B cell (primary cell): ENCODE measurements around the gene ADARB2. TPM values are rescaled to one million over a fixed set of nuclear protein-coding genes. Genes with fewer than 3 reads are reported as not detected.

Source experiments
- ATAC-seq: fragments of 200-7000 bp; cut with Tn5 transposase; one replicate; pipeline ENCODE4 v1.10.0; 2021; ENCODE audit warnings: low read depth, mild to moderate bottlenecking, moderate number of reproducible peaks, moderate library complexity
- CTCF ChIA-PET: fragments of 350-600 bp; sonication (Branson Sonifier 250); formaldehyde crosslinking; loops from one replicate; lab custom pipeline; 2021; ENCODE audit warnings: antibody characterized with exemption, inconsistent platforms; lab: Charles Lee
- POLR2A ChIA-PET: fragments of 350-600 bp; sonication (Branson Sonifier 250); formaldehyde crosslinking; loops from one replicate; lab custom pipeline; 2021; ENCODE audit warnings: antibody characterized with exemption; lab: Charles Lee
- DNase-seq: peaks from one replicate; pipeline ENCODE4 v3.0.0; 2013
- H2AFZ ChIP-seq: 2 replicates; pipeline ENCODE4 v1.6.1; 2012; ENCODE audit warnings: mild to moderate bottlenecking, low read depth, low read length; ENCODE audit not compliant: insufficient read depth, poor library complexity, severe bottlenecking
- H3K27ac ChIP-seq, 2 donors: 1 replicate in 1 of 2; 2 replicates in 1 of 2; pipeline ENCODE4 v1.5.1; 2012 to 2013; ENCODE audit warnings: low read length in 2 of 2, mild to moderate bottlenecking in 2 of 2, moderate library complexity in 1 of 2
- H3K27me3 ChIP-seq, 4 experiments: fragments of 200-600 bp in 1 of 4; sonication (generic) in 1 of 4; replicated peaks in 1 of 4; 1 replicate in 2 of 4; 2 replicates in 2 of 4; pipeline versions ENCODE4 v1.6.1 to v1.7.0; 2013 to 2016; ENCODE audit warnings: low read length in 3 of 4, mild to moderate bottlenecking in 2 of 4, mixed read lengths in 1 of 4, moderate library complexity in 1 of 4; ENCODE audit not compliant: insufficient read depth in 4 of 4, control insufficient read depth in 3 of 4; ENCODE audit errors: control extremely low read depth in 1 of 4
- H3K36me3 ChIP-seq, 2 experiments: replicated peaks in 1 of 2; 1 replicate in 1 of 2; 2 replicates in 1 of 2; pipeline versions ENCODE4 v1.6.1 to v1.7.1; 2013; ENCODE audit warnings: low read length in 1 of 2; ENCODE audit not compliant: insufficient read depth in 2 of 2, control insufficient read depth in 1 of 2; ENCODE audit errors: control extremely low read depth in 1 of 2, extremely low read depth in 1 of 2
- H3K4me1 ChIP-seq, 2 donors: fragments of 200-600 bp in 1 of 2; sonication (generic) in 1 of 2; 1 replicate in 1 of 2; 2 replicates in 1 of 2; pipeline versions ENCODE4 v1.5.1 to v1.6.1; 2013 to 2017; ENCODE audit warnings: low read length in 2 of 2; ENCODE audit not compliant: control insufficient read depth in 2 of 2, insufficient read depth in 2 of 2
- H3K4me2 ChIP-seq: replicated peaks from 2 replicates; pipeline ENCODE3; 2012; ENCODE audit warnings: mild to moderate bottlenecking, low read depth, low read length; ENCODE audit not compliant: poor library complexity, severe bottlenecking
- H3K4me3 ChIP-seq, 5 experiments: fragments of 200-600 bp in 1 of 5; sonication (generic) in 1 of 5; 1 replicate in 3 of 5; 2 replicates in 2 of 5; pipeline versions ENCODE4 v1.5.1 to v1.7.0; 2011 to 2016; ENCODE audit warnings: low read length in 4 of 5, mild to moderate bottlenecking in 4 of 5, low read depth in 2 of 5, control low read depth in 1 of 5, moderate library complexity in 1 of 5; ENCODE audit not compliant: insufficient read depth in 1 of 5; ENCODE audit errors: control extremely low read depth in 1 of 5, extremely low read depth in 1 of 5
- H3K79me2 ChIP-seq: fragments of 200-600 bp; sonication (generic); one replicate; pipeline ENCODE4 v1.6.0; 2016; ENCODE audit warnings: low read length; ENCODE audit not compliant: control insufficient read depth, insufficient read depth
- H3K9ac ChIP-seq: fragments of 200-600 bp; sonication (generic); 2 replicates; pipeline ENCODE4 v1.6.1; 2017; ENCODE audit warnings: mild to moderate bottlenecking, low read length, moderate library complexity
- H3K9me3 ChIP-seq, 3 donors: one replicate each; pipeline versions ENCODE4 v1.6.1 to v1.7.1; 2013; ENCODE audit warnings: low read length in 2 of 3; ENCODE audit not compliant: control insufficient read depth in 2 of 3, insufficient read depth in 1 of 3; ENCODE audit errors: control extremely low read depth in 1 of 3
- H4K20me1 ChIP-seq: 2 replicates; pipeline ENCODE4 v1.6.0; 2012; ENCODE audit warnings: mild to moderate bottlenecking, low read length; ENCODE audit not compliant: insufficient read depth, control insufficient read depth, poor library complexity, severe bottlenecking
- H3K27ac Mint-ChIP-seq: one replicate; pipeline ENCODE4 v1.8.0; 2021; ENCODE audit warnings: mixed read lengths
- H3K27me3 Mint-ChIP-seq: one replicate; pipeline ENCODE4 v1.8.0; 2021; ENCODE audit warnings: mixed read lengths
- H3K4me1 Mint-ChIP-seq: one replicate; pipeline ENCODE4 v1.8.0; 2021; ENCODE audit warnings: mixed read lengths
- H3K4me3 Mint-ChIP-seq: one replicate; pipeline ENCODE4 v1.8.0; 2021; ENCODE audit warnings: mixed read lengths
- H3K9me3 Mint-ChIP-seq: one replicate; pipeline ENCODE4 v1.8.0; 2022; ENCODE audit warnings: mixed read lengths; ENCODE audit not compliant: insufficient read depth
- EZH2 ChIP-seq: IDR thresholded peaks from 2 replicates; pipeline ENCODE4 v1.6.1; 2012; ENCODE audit warnings: borderline replicate concordance, low read depth, mild to moderate bottlenecking, moderate library complexity, low read length; ENCODE audit not compliant: insufficient read depth, poor library complexity, severe bottlenecking
- WGBS: methylation state at CpG from one replicate; pipeline ENCODE4 v1.1.5; 2013; ENCODE audit warnings: missing lambda C conversion rate; ENCODE audit not compliant: insufficient coverage; 5-methylcytosine and 5-hydroxymethylcytosine counted together
- intact Hi-C: fragments of 100-400 bp; cut with micrococcal nuclease; formaldehyde crosslinking; loops from one replicate; pipeline ENCODE4 v1.10.0; 2022
- polyA plus RNA-seq: library from polyadenylated mRNA; depleted of rRNA; stranded (reverse); fragments of >200 nt; gene quantifications from 2 replicates; pipeline ENCODE4 v1.2.3, GENCODE V29; 2012
- total RNA-seq, 2 donors: library from RNA; stranded (reverse); fragments of 120-200 nt in 1 of 2; gene quantifications; 1 replicate in 1 of 2; 2 replicates in 1 of 2; pipeline versions ENCODE4 v1.2.3 to v1.2.4, GENCODE V29; 2013 to 2022
- TF ChIP-seq, protein P1 (sequence below): fragments of 200-600 bp; IDR thresholded peaks from one replicate; pipeline ENCODE4 v1.8.0; 2022; ENCODE audit warnings: antibody characterized with exemption, mild to moderate bottlenecking

The ADARB2 gene
- total and polyA plus RNA-seq, 2 donors (not counting 1 experiment from before 2014, with no cell fraction given): 0.13 to 0.96 TPM

GRCh38 chr10:1475771-1476454, 261.4 kb downstream of the ADARB2 start:
- Histone ChIP-seq H3K36me3 (no peaks in the 10 kb centered on the region), H3K9me3 (peaks cover 0 to 35% (median 0%) of the 10 kb centered on the region in 3 donors), H4K20me1 (no peaks in the 10 kb centered on the region), H3K9ac (no peak overlapping the region), H2AFZ (no peak overlapping the region), H3K79me2 (no peaks in the 10 kb centered on the region), H3K4me3 (no peak overlapping the region), H3K4me2 (no peak overlapping the region), H3K27me3 (peaks cover 0 to 4% (median 0%) of the 10 kb centered on the region in 4 experiments), H3K4me1 (peaks cover 6 to 18% of the 10 kb centered on the region in 2 donors), H3K27ac (no peak overlapping the region)
- WGBS: 58% methylated on average over 4 of the region's 6 CpGs
- H3K4me1 Mint-ChIP-seq: peaks cover 14% of the 10 kb centered on the region
- H3K9me3 Mint-ChIP-seq: no peaks in the 10 kb centered on the region
- no peak for ATAC-seq
- TF ChIP-seq, protein P1, sequence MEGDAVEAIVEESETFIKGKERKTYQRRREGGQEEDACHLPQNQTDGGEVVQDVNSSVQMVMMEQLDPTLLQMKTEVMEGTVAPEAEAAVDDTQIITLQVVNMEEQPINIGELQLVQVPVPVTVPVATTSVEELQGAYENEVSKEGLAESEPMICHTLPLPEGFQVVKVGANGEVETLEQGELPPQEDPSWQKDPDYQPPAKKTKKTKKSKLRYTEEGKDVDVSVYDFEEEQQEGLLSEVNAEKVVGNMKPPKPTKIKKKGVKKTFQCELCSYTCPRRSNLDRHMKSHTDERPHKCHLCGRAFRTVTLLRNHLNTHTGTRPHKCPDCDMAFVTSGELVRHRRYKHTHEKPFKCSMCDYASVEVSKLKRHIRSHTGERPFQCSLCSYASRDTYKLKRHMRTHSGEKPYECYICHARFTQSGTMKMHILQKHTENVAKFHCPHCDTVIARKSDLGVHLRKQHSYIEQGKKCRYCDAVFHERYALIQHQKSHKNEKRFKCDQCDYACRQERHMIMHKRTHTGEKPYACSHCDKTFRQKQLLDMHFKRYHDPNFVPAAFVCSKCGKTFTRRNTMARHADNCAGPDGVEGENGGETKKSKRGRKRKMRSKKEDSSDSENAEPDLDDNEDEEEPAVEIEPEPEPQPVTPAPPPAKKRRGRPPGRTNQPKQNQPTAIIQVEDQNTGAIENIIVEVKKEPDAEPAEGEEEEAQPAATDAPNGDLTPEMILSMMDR: no peak
- intact Hi-C loops: no loop called here
- no peak for DNase-seq
- POLR2A ChIA-PET: no interaction called here
- H3K27ac Mint-ChIP-seq: no peak overlapping the region
- CTCF ChIA-PET: no interaction called here
- no peak overlapping the region for H3K4me3 Mint-ChIP-seq
- peaks cover 16% of the 10 kb centered on the region for H3K27me3 Mint-ChIP-seq

DNA sequence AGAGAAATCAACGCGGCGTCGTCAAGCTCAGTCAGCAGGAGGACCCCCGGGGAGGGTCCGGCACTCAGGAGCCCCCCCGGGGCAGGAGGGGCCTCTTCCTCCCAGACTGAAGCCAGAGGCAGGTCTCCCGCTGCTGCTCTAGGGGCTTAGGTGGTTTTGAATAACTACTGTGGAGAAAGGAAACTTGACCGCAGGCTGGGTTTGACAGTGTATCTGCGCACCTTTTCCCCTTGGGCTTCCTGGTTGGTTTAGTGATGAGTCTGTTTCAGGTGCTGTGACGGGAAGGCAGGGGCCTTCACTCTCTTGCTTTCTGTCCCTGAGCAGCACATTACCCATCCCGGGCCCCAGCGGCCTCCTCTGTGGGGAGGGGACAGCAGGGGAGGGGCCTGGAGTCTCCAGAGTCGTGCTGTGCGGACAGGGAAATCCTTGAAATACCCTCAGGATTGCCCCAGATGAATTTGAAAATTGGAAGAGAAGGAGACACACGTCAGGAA, 262.2 kb downstream of the ADARB2 start:
- CTCF ChIA-PET: no interaction called here
- H4K20me1 ChIP-seq: no peaks in the 10 kb centered on the region
- no peaks in the 10 kb centered on the region for H3K9me3 Mint-ChIP-seq
- H3K4me2 ChIP-seq: peak overlapping the region; percentile 11
- POLR2A ChIA-PET: no interaction called here
- H3K27me3 Mint-ChIP-seq: peaks cover 18% of the 10 kb centered on the region
- ATAC-seq (no peak), DNase-seq (no peak)
- peaks cover 0 to 35% (median 0%) of the 10 kb centered on the region in 3 donors for H3K9me3 ChIP-seq
- H3K4me3 ChIP-seq: no peak overlapping the region
- no peak overlapping the region for H3K9ac ChIP-seq
- H3K4me1 ChIP-seq: peaks cover 6 to 18% of the 10 kb centered on the region in 2 donors
- H3K79me2 ChIP-seq: no peaks in the 10 kb centered on the region
- H3K4me3 Mint-ChIP-seq: no peak overlapping the region
- intact Hi-C loops: no loop called here
- no peaks in the 10 kb centered on the region for H3K36me3 ChIP-seq
- no peak for TF ChIP-seq EZH2
- TF ChIP-seq, protein P1: no peak
- no peak overlapping the region for H3K27ac ChIP-seq
- peaks cover 13% of the 10 kb centered on the region for H3K4me1 Mint-ChIP-seq
- 50% methylated on average over 13 of the region's 16 CpGs for WGBS
- H3K27ac Mint-ChIP-seq: no peak overlapping the region
- H2AFZ ChIP-seq: no peak overlapping the region
- peaks cover 0 to 4% (median 0%) of the 10 kb centered on the region in 4 experiments for H3K27me3 ChIP-seq
